ENCODE measurements around the gene PLA2G4E.

DNA sequence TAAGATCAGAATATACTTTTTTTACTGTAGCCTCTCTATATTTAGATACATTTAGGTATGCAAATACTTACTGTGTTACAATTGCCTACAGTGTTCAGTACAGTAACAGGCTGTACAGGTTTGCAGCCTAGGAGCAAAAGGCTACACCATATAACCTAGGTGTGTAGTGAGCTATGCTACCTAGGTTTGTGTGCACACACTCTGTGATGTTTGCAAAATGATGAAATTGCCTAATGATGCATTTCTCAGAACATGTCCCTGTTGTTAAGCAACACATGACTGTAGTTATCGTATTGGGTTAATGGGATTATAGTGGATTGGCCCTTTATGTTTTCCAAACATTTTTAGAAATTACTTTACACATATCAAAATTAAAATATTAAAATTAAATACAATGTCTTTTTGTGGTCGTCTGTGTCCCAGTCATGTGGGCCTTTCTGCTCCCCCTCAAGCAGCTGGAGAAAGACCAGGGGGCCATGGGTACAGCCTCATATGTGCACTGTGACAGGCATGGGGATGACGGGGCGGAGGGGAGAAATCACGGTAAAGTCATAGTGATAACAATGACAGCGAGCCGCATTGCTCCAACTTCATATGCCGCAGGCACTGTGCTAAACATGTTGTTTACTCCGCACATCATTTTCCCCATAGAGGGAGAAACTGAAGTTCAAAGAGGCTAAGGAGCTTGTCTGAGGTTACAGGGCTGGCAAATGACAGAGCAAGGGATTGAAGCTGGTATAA lies 27.4 kb upstream of the PLA2G4E start:
- TF ChIP-seq, protein P1, sequence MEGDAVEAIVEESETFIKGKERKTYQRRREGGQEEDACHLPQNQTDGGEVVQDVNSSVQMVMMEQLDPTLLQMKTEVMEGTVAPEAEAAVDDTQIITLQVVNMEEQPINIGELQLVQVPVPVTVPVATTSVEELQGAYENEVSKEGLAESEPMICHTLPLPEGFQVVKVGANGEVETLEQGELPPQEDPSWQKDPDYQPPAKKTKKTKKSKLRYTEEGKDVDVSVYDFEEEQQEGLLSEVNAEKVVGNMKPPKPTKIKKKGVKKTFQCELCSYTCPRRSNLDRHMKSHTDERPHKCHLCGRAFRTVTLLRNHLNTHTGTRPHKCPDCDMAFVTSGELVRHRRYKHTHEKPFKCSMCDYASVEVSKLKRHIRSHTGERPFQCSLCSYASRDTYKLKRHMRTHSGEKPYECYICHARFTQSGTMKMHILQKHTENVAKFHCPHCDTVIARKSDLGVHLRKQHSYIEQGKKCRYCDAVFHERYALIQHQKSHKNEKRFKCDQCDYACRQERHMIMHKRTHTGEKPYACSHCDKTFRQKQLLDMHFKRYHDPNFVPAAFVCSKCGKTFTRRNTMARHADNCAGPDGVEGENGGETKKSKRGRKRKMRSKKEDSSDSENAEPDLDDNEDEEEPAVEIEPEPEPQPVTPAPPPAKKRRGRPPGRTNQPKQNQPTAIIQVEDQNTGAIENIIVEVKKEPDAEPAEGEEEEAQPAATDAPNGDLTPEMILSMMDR (IDR thresholded peaks at IDR 0.05) = no peak
- TF ChIP-seq POLR2AphosphoS5 (IDR thresholded peaks at IDR 0.05) (no peak), POLR2A (IDR thresholded peaks at IDR 0.05) (no peak), EP300 (IDR thresholded peaks at IDR 0.05) (no peak)
